IMR-90 (cell line): Measurements from ENCODE around the gene GABRR3. TPM values are rescaled to one million over a fixed set of nuclear protein-coding genes. Genes with fewer than 3 reads are reported as not detected.

Source experiments
- ATAC-seq: fragments of 200-7000 bp; cut with Tn5 transposase; 2 replicates; pipeline ENCODE4 v1.9.1; 2020; ENCODE audit warnings: low read depth, mild to moderate bottlenecking, moderate library complexity
- BruUV-seq: library from RNA; stranded (reverse); fragments of 400-500 nt; replicated peaks from 2 replicates; lab custom pipeline; 2021; lab: Mats Ljungman, UMichigan
- CTCF ChIA-PET: fragments of 300-600 bp; formaldehyde crosslinking; extraction: SDS; loops from one replicate; lab custom pipeline; 2021; ENCODE audit warnings: antibody characterized with exemption; lab: Yijun Ruan, JAX
- POLR2A ChIA-PET: fragments of 300-600 bp; sonication (Branson Sonifier 250); formaldehyde crosslinking; loops from one replicate; lab custom pipeline; 2022; ENCODE audit warnings: antibody characterized with exemption; ENCODE audit not compliant: unreplicated experiment; lab: Charles Lee
- DNase-seq: peaks from one replicate; pipeline ENCODE4 v3.0.0; 2013
- H2AFZ ChIP-seq: replicated peaks from 2 replicates; pipeline ENCODE3; 2013; ENCODE audit warnings: low read length, mild to moderate bottlenecking; ENCODE audit not compliant: poor library complexity
- H2AK5ac ChIP-seq: 2 replicates; pipeline ENCODE4 v1.6.1; 2013; ENCODE audit warnings: low read depth, low read length, inconsistent platforms
- H2AK9ac ChIP-seq: replicated peaks from 2 replicates; pipeline ENCODE3; 2013; ENCODE audit warnings: mild to moderate bottlenecking, low read depth, low read length, moderate library complexity; ENCODE audit not compliant: poor library complexity
- H2BK120ac ChIP-seq: 2 replicates; pipeline ENCODE4 v1.6.1; 2013; ENCODE audit warnings: low read depth, low read length, inconsistent platforms
- H2BK15ac ChIP-seq: 3 replicates; pipeline ENCODE4 v1.6.1; 2013; ENCODE audit warnings: low read depth, low read length, inconsistent platforms
- H2BK20ac ChIP-seq: 2 replicates; pipeline ENCODE4 v1.6.1; 2013; ENCODE audit warnings: low read depth, mild to moderate bottlenecking, inconsistent platforms, low read length, moderate library complexity
- H2BK5ac ChIP-seq: 2 replicates; pipeline ENCODE4 v1.6.1; 2013; ENCODE audit warnings: mild to moderate bottlenecking, low read depth, low read length, inconsistent platforms; ENCODE audit not compliant: poor library complexity, severe bottlenecking
- H3K14ac ChIP-seq: replicated peaks from 2 replicates; pipeline ENCODE4 v1.6.1; 2013; ENCODE audit warnings: low read depth, low read length, inconsistent platforms
- H3K18ac ChIP-seq: 2 replicates; pipeline ENCODE4 v1.6.1; 2013; ENCODE audit warnings: low read depth, low read length, control low read depth
- H3K23ac ChIP-seq: 2 replicates; pipeline ENCODE4 v1.6.1; 2013; ENCODE audit warnings: low read depth, low read length, inconsistent platforms
- H3K27ac ChIP-seq: 2 replicates; pipeline ENCODE4 v1.5.1; 2013; ENCODE audit warnings: mild to moderate bottlenecking, control low read depth, low read length; ENCODE audit not compliant: insufficient read depth
- H3K27me3 ChIP-seq: 2 replicates; pipeline ENCODE4 v1.6.1; 2013; ENCODE audit warnings: low read length; ENCODE audit not compliant: control insufficient read depth, insufficient read depth
- H3K36me3 ChIP-seq: 2 replicates; pipeline ENCODE4 v1.6.1; 2013; ENCODE audit warnings: low read length, mixed read lengths; ENCODE audit not compliant: control insufficient read depth, insufficient read depth
- H3K4ac ChIP-seq: 2 replicates; pipeline ENCODE4 v1.6.1; 2013; ENCODE audit warnings: low read depth, low read length, inconsistent platforms
- H3K4me1 ChIP-seq: 2 replicates; pipeline ENCODE4 v1.6.1; 2013; ENCODE audit warnings: low read length, mixed read lengths; ENCODE audit not compliant: control insufficient read depth, insufficient read depth
- H3K4me2 ChIP-seq: 2 replicates; pipeline ENCODE4 v1.6.1; 2013; ENCODE audit warnings: low read depth, mild to moderate bottlenecking, control low read depth, low read length, moderate library complexity
- H3K4me3 ChIP-seq: 2 replicates; pipeline ENCODE4 v1.5.1; 2013; ENCODE audit warnings: low read depth, mild to moderate bottlenecking, control low read depth, low read length, moderate library complexity; ENCODE audit not compliant: insufficient read depth
- H3K56ac ChIP-seq: 2 replicates; pipeline ENCODE4 v1.6.1; 2013; ENCODE audit warnings: low read length, inconsistent platforms; ENCODE audit not compliant: insufficient read depth; ENCODE audit errors: extremely low read depth
- H3K79me1 ChIP-seq, 2 experiments: 2 replicates each; pipeline ENCODE4 v1.6.1; 2013; ENCODE audit warnings: low read length in 2 of 2, inconsistent platforms in 1 of 2, low read depth in 1 of 2
- H3K9ac ChIP-seq: 2 replicates; pipeline ENCODE4 v1.6.1; 2013; ENCODE audit warnings: low read depth, low read length, control low read depth
- H3K9me1 ChIP-seq: 2 replicates; pipeline ENCODE4 v1.6.1; 2013; ENCODE audit warnings: low read length, inconsistent platforms; ENCODE audit not compliant: insufficient read depth
- H3K9me3 ChIP-seq: 2 replicates; pipeline ENCODE4 v1.6.1; 2013; ENCODE audit warnings: low read length; ENCODE audit not compliant: control insufficient read depth, insufficient read depth
- H4K20me1 ChIP-seq: 2 replicates; pipeline ENCODE4 v1.6.1; 2013; ENCODE audit warnings: low read length, inconsistent platforms; ENCODE audit not compliant: insufficient read depth
- H4K5ac ChIP-seq: 2 replicates; pipeline ENCODE4 v1.6.1; 2013; ENCODE audit warnings: mild to moderate bottlenecking, low read depth, low read length, control low read depth
- H4K8ac ChIP-seq, 2 experiments: 2 replicates each; pipeline ENCODE4 v1.6.1; 2013; ENCODE audit warnings: low read depth in 2 of 2, low read length in 2 of 2, control low read depth in 1 of 2, inconsistent platforms in 1 of 2
- H4K91ac ChIP-seq: 2 replicates; pipeline ENCODE4 v1.6.1; 2013; ENCODE audit warnings: low read depth, low read length, inconsistent platforms; ENCODE audit not compliant: insufficient read depth
- BHLHE40 ChIP-seq: fragments of 150-350 bp; IDR thresholded peaks from 2 replicates; pipeline ENCODE4 v1.6.1; 2016; ENCODE audit warnings: mild to moderate bottlenecking, low read depth, low read length
- CEBPB ChIP-seq: IDR thresholded peaks from 2 replicates; pipeline ENCODE4 v1.6.1; 2012; ENCODE audit warnings: low read depth, low read length, improper control_type of control experiment
- CHD1 ChIP-seq: IDR thresholded peaks from 2 replicates; pipeline ENCODE4 v1.6.1; 2012; ENCODE audit warnings: low read depth, low read length, improper control_type of control experiment
- CTCF ChIP-seq: conservative IDR thresholded peaks from 2 replicates; pipeline ENCODE4 v1.5.1; 2012; ENCODE audit warnings: mild to moderate bottlenecking, low read depth, low read length, improper control_type of control experiment
- ELK1 ChIP-seq: fragments of 150-350 bp; IDR thresholded peaks from 2 replicates; pipeline ENCODE4 v1.6.1; 2016; ENCODE audit warnings: low read depth, mild to moderate bottlenecking, low read length, moderate library complexity, borderline replicate concordance
- FOS ChIP-seq: fragments of 150-350 bp; IDR thresholded peaks from 2 replicates; pipeline ENCODE4 v1.6.1; 2016; ENCODE audit warnings: low read depth, low read length
- MAFK ChIP-seq: IDR thresholded peaks from 2 replicates; pipeline ENCODE4 v1.6.1; 2012; ENCODE audit warnings: low read depth, low read length, improper control_type of control experiment
- MAZ ChIP-seq: IDR thresholded peaks from 2 replicates; pipeline ENCODE4 v1.6.1; 2012; ENCODE audit warnings: low read depth, mild to moderate bottlenecking, low read length, improper control_type of control experiment, moderate library complexity, borderline replicate concordance
- MXI1 ChIP-seq: IDR thresholded peaks from 2 replicates; pipeline ENCODE4 v1.6.1; 2012; ENCODE audit warnings: low read depth, mild to moderate bottlenecking, low read length, moderate library complexity, borderline replicate concordance
- NFE2L2 ChIP-seq: fragments of 150-350 bp; IDR thresholded peaks from 2 replicates; pipeline ENCODE4 v1.6.1; 2016; ENCODE audit warnings: low read depth, mild to moderate bottlenecking, low read length
- POLR2A ChIP-seq: IDR thresholded peaks from 2 replicates; pipeline ENCODE4 v1.6.1; 2012; ENCODE audit warnings: mild to moderate bottlenecking, low read depth, low read length
- RAD21 ChIP-seq: IDR thresholded peaks from 2 replicates; pipeline ENCODE4 v1.6.1; 2012; ENCODE audit warnings: low read length, improper control_type of control experiment
- RCOR1 ChIP-seq: IDR thresholded peaks from 2 replicates; pipeline ENCODE4 v1.6.1; 2012; ENCODE audit warnings: mild to moderate bottlenecking, low read length, improper control_type of control experiment; ENCODE audit not compliant: insufficient replicate concordance
- RFX5 ChIP-seq: IDR thresholded peaks from 2 replicates; pipeline ENCODE4 v1.8.0; 2012; ENCODE audit warnings: low read depth, mild to moderate bottlenecking, low read length, moderate library complexity
- SMC3 ChIP-seq: fragments of 150-350 bp; IDR thresholded peaks from 2 replicates; pipeline ENCODE4 v1.6.1; 2016; ENCODE audit warnings: low read depth, mild to moderate bottlenecking, antibody characterized with exemption, low read length, moderate library complexity
- USF2 ChIP-seq: fragments of 150-350 bp; IDR thresholded peaks from 2 replicates; pipeline ENCODE4 v1.6.1; 2017; ENCODE audit warnings: mild to moderate bottlenecking, antibody characterized with exemption, low read length, low read depth
- WGBS, 2 experiments: methylation state at CpG; one replicate each; pipeline versions ENCODE4 v1.1.5 to v1.1.7; 2013; ENCODE audit warnings: missing lambda C conversion rate in 2 of 2; ENCODE audit not compliant: insufficient read length in 1 of 2; ENCODE audit errors: extremely low coverage in 2 of 2; 5-methylcytosine and 5-hydroxymethylcytosine counted together
- dilution Hi-C: fragments of 300-500 bp; cut with HindIII; formaldehyde crosslinking; loops from one replicate; pipeline ENCODE4 v1.14.3; 2018; ENCODE audit warnings: low sequenced_read_pairs; ENCODE audit not compliant: unreplicated experiment
- in situ Hi-C: fragments of 300-500 bp; cut with MboI; formaldehyde crosslinking; loops from 3 replicates; pipeline ENCODE4 v1.14.3; 2019; ENCODE audit warnings: low sequenced_read_pairs, inconsistent platforms, mixed read lengths
- intact Hi-C: fragments of 100-400 bp; cut with micrococcal nuclease; formaldehyde crosslinking; loops from 2 replicates; pipeline ENCODE4 v1.10.0; 2022
- polyA plus RNA-seq, 3 experiments: library from polyadenylated mRNA; depleted of rRNA; stranded (reverse); fragments of >200 nt; gene quantifications; 2 replicates each; pipeline ENCODE4 v1.2.3, GENCODE V29; 2012; ENCODE audit warnings: low replicate concordance in 1 of 3
- total RNA-seq: library from RNA; depleted of rRNA; stranded (reverse); fragments of >200 nt; gene quantifications from 2 replicates; pipeline ENCODE4 v1.2.3, GENCODE V29; 2012

Gene GABRR3
- total and polyA plus RNA-seq, 2 of the 4 experiments (the other 2 are of a cell fraction) = not detected

GRCh38 chr3:98008855-98009254 lies 26.3 kb downstream of the GABRR3 start:
- H3K4me3 ChIP-seq = no peak overlapping the region
- DNase-seq (no peak), ATAC-seq (no peak)
- H3K9me3 ChIP-seq = no peaks in the 10 kb centered on the region
- H3K9ac ChIP-seq = no peak overlapping the region
- H4K91ac ChIP-seq = no peak overlapping the region
- no peak overlapping the region for H2BK15ac ChIP-seq
- no peak overlapping the region for H3K56ac ChIP-seq
- intact Hi-C loops (no loop called here), in situ Hi-C loops (no loop called here), dilution Hi-C loops (loop anchor here (25.0 kb wide), 1 partner anchor 197 kb away; the partner anchor contains the start of gene CRYBG3)
- H3K18ac ChIP-seq = no peak overlapping the region
- H3K9me1 ChIP-seq = no peaks in the 10 kb centered on the region
- H3K27ac ChIP-seq = no peak overlapping the region
- no peak overlapping the region for H2BK20ac ChIP-seq
- no peak overlapping the region for H2AK5ac ChIP-seq
- no peaks in the 10 kb centered on the region for H4K20me1 ChIP-seq
- ChIA-PET POLR2A (no interaction called here), CTCF (interaction anchor here (0.7 kb wide), 2 partner anchors 14 to 204 kb away, joined by 3 to 5 read pairs; no protein-coding TSS in a partner anchor)
- H2AK9ac ChIP-seq = no peak overlapping the region
- TF ChIP-seq POLR2A = no peak
- TF ChIP-seq BHLHE40 = no peak
- TF ChIP-seq RFX5 = no peak
- no peak for TF ChIP-seq USF2
- TF ChIP-seq CTCF = no peak
- TF ChIP-seq MAZ = no peak
- no peak for TF ChIP-seq RAD21
- TF ChIP-seq RCOR1 = no peak
- TF ChIP-seq NFE2L2 = no peak
- TF ChIP-seq FOS = no peak
- no peak for TF ChIP-seq CEBPB
- TF ChIP-seq MXI1 = no peak
- no peak for TF ChIP-seq ELK1
- no peak for TF ChIP-seq SMC3
- TF ChIP-seq MAFK = no peak
- no peak for TF ChIP-seq CHD1
- BruUV-seq = no TSS peak
- H3K4ac ChIP-seq = no peak overlapping the region
- H2BK5ac ChIP-seq = no peak overlapping the region
- no peaks in the 10 kb centered on the region for H3K27me3 ChIP-seq
- no peak overlapping the region for H4K8ac ChIP-seq
- no peaks in the 10 kb centered on the region for H3K36me3 ChIP-seq
- H4K5ac ChIP-seq = no peak overlapping the region
- no peaks in the 10 kb centered on the region for H3K79me1 ChIP-seq
- no peak overlapping the region for H3K23ac ChIP-seq
- no peak overlapping the region for H2BK120ac ChIP-seq
- no CpG with 5 or more reads among the region's 2 CpGs for WGBS, 2 experiments
- no peak overlapping the region for H3K4me2 ChIP-seq
- H3K4me1 ChIP-seq = peaks cover 9% of the 10 kb centered on the region; the same call in 1 of the 2 replicates
- no peak overlapping the region for H3K14ac ChIP-seq
- H2AFZ ChIP-seq = no peak overlapping the region
